B cell (primary cell): ENCODE measurements around the gene SLC19A1.

Experiments
- CTCF ChIP-seq: fragments of 200-600 bp; IDR thresholded peaks from one replicate; pipeline ENCODE4 v1.8.0; 2022; ENCODE audit warnings: antibody characterized with exemption, mild to moderate bottlenecking
- EZH2 ChIP-seq: IDR thresholded peaks from 2 replicates; pipeline ENCODE4 v1.6.1; 2012; ENCODE audit warnings: borderline replicate concordance, low read depth, mild to moderate bottlenecking, moderate library complexity, low read length; ENCODE audit not compliant: insufficient read depth, poor library complexity, severe bottlenecking

DNA sequence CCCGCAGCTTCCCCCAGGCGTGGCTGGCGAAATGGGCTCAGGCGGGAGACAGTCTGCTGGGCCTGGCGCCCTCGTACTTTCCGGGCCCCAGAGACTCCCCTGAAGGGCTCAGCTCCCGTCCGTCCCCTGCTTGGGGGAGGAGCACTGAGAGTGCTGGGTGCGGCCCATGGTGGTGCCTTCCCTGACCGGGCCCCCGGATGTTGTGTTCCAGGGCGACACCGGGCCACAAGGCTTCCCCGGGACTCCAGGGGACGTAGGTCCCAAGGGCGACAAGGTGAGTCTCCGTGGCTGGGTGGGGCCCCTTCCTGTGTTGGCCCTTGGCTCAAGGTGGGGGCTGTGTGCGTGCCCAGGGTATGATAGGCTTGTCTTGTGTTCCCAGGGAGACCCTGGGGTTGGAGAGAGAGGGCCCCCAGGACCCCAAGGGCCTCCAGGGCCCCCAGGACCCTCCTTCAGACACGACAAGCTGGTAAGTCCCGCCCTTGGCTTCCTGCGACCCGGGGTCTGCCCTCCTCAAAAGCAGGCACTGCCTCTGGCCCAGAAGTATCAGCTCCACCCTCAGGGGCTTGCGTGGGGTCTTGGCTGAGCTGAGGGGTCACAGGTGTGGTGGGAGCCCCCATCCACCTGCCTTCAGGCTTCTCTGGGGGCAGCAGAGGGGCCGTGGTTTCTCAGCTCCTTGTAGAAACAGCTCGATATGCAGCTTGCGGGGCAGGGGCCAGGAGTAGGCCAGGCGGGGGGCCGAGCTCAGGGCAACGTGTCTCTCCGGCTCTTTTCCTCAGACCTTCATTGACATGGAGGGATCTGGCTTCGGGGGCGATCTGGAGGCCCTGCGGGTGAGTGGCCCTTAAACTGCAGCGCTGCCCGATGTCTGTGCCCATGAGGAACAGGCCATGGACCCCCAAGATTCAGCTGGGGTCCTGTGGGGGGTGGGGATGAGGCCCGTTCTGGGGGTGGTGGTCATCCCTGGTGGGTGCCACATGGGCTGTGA is 62.3 kb downstream of the SLC19A1 start:
- TF ChIP-seq CTCF, result no peak
- no peak for TF ChIP-seq EZH2
